Ovary (tissue), 9 donors: Measurements from ENCODE around the gene STRN. TPM values are rescaled to one million over a fixed set of nuclear protein-coding genes. Genes with fewer than 3 reads are reported as not detected.

Source experiments
- DNase-seq, 5 donors: peaks; one replicate each; pipeline ENCODE4 v3.0.0-alpha.2; 2019 to 2020
- H3K27ac ChIP-seq, 2 donors: fragments of 200-600 bp; one replicate each; pipeline versions ENCODE4 v1.5.1 to v1.8.0; 2019 to 2022
- H3K27me3 ChIP-seq: fragments of 200-600 bp; one replicate; pipeline ENCODE4 v1.8.0; 2022
- H3K36me3 ChIP-seq: fragments of 200-600 bp; sonication (generic); one replicate; pipeline ENCODE4 v1.5.1; 2019
- H3K4me1 ChIP-seq: one replicate; pipeline ENCODE4 v1.8.1; 2013; ENCODE audit warnings: mild to moderate bottlenecking, moderate library complexity; ENCODE audit not compliant: insufficient read depth
- H3K4me3 ChIP-seq: fragments of 200-600 bp; sonication (generic); one replicate; pipeline ENCODE4 v1.5.1; 2017
- H3K9me3 ChIP-seq, 2 donors: fragments of 200-600 bp in 1 of 2; sonication (generic) in 1 of 2; one replicate each; pipeline versions ENCODE4 v1.5.1 to v1.8.1; 2013 to 2019; ENCODE audit warnings: mild to moderate bottlenecking in 1 of 2, moderate library complexity in 1 of 2
- EP300 ChIP-seq: sonication (generic); formaldehyde crosslinking; IDR thresholded peaks from one replicate; pipeline ENCODE4 v1.6.1; 2017; ENCODE audit warnings: antibody characterized with exemption
- POLR2A ChIP-seq: fragments of 450-650 bp; IDR thresholded peaks from one replicate; pipeline ENCODE4 v1.6.1; 2017; ENCODE audit warnings: antibody characterized with exemption, mild to moderate bottlenecking, moderate library complexity
- WGBS, 3 donors: extraction: QIAGEN DNeasy Blood & Tissue Kit in 1 of 3; methylation state at CpG; one replicate each; pipeline versions ENCODE4 v1.1.5 to v1.1.7; 2013 to 2017; 5-methylcytosine and 5-hydroxymethylcytosine counted together
- intact Hi-C, 4 donors: fragments of 100-400 bp; cut with DNase I; formaldehyde crosslinking; loops; one replicate each; pipeline versions ENCODE4 v1.11.0 to v1.15.1; 2022 to 2023
- polyA plus RNA-seq, 2 donors: library from polyadenylated mRNA; stranded (reverse); fragments of 200-250 nt in 1 of 2; fragments of 350-450 nt in 1 of 2; fragmentation: Illumina TruSeq in 1 of 2; extraction: RNeasy Lipid Tissue Mini Kit (QIAGEN cat#74804) in 1 of 2; gene quantifications; one replicate each; pipeline ENCODE4 v1.2.3, GENCODE V29; 2013 to 2014
- small RNA-seq: library from RNA; depleted of rRNA; stranded (forward); fragments of <200 nt; gene quantifications from one replicate; pipeline ENCODE3, GENCODE V24; 2016
- total RNA-seq, 7 donors: library from RNA; depleted of rRNA in 2 of 7; stranded (reverse); fragments of >200 nt in 2 of 7; fragmentation: NEBNext Ultra II Directional in 3 of 7; extraction: Animal tissue kit (Norgen Biotek cat#: 25700) in 3 of 7; gene quantifications; one replicate each; pipeline versions ENCODE4 v1.1.0 to v1.2.4, GENCODE V29; 2016 to 2023
- TF ChIP-seq, protein P1 (sequence below), 3 donors: fragments of 450-650 bp in 2 of 3; fragments of 200-600 bp in 1 of 3; IDR thresholded peaks; one replicate each; pipeline versions ENCODE4 v1.5.1 to v1.8.0; 2016 to 2022; ENCODE audit warnings: antibody characterized with exemption in 3 of 3, mild to moderate bottlenecking in 1 of 3
- donor health status: DM: no; HTN: no; CAD: no; lungs with moderate emphysema.
- donor health status: DM: no; HTN: no; CAD: no.
- donor health status: Bipolar disorder and iron deficiency.
- donor health status: DM: yes; HTN: yes; CAD: no.
- donor health status: DM: no; HTN: no; CAD: no.
- donor health status: DM: yes; HTN: yes; CAD: no.

STRN gene
- total and polyA plus RNA-seq, 9 donors, result 5.7 to 23.1 (median 18.2) TPM

DNA sequence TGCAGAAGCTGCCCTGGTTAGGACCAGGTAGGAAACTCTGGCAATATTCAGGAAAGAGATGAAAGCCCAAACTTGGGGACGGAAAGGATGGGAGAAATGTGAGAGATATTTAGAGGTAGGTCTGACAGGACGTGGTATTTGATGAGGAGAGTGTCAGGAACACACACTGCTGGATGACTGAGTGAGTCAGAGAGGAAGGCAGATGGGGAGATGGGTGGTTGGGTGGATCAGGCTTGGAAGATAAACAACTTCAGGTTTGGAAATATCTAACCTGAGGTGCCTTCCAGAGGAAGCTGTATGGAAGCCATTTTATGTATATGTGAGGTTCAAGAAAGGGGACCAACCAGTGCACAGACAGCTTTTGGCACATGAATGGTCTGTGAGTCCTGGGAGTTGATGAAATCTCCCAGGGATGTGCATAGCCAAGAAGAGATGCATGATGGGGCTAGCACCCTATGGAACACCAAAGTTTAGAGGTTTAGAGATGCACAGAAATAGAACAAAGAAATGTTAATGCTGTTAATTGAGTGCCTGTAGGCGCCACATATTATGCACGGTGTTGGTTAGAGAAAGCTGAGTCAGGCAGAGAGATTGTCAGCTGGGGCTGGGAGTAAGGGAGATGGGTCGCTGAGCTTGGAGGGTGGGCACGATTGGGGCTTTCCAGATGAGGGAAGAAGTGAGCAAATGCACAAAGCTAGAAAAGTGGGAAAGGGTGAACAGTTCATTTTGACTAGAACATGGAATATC, 168.8 kb downstream of the STRN start:
- Histone ChIP-seq H3K9me3 (no peaks in the 10 kb centered on the region), H3K27me3 (no peaks in the 10 kb centered on the region), H3K27ac (no peak overlapping the region), H3K4me1 (no peaks in the 10 kb centered on the region), H3K36me3 (no peaks in the 10 kb centered on the region), H3K4me3 (no peak overlapping the region)
- 58 to 71% (median 68%) methylated on average over 6 of the region's 6 CpGs for WGBS, 3 donors
- intact Hi-C loops, result no loop called here
- TF ChIP-seq, protein P1, sequence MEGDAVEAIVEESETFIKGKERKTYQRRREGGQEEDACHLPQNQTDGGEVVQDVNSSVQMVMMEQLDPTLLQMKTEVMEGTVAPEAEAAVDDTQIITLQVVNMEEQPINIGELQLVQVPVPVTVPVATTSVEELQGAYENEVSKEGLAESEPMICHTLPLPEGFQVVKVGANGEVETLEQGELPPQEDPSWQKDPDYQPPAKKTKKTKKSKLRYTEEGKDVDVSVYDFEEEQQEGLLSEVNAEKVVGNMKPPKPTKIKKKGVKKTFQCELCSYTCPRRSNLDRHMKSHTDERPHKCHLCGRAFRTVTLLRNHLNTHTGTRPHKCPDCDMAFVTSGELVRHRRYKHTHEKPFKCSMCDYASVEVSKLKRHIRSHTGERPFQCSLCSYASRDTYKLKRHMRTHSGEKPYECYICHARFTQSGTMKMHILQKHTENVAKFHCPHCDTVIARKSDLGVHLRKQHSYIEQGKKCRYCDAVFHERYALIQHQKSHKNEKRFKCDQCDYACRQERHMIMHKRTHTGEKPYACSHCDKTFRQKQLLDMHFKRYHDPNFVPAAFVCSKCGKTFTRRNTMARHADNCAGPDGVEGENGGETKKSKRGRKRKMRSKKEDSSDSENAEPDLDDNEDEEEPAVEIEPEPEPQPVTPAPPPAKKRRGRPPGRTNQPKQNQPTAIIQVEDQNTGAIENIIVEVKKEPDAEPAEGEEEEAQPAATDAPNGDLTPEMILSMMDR (IDR thresholded peaks at IDR 0.05), result no peak
- TF ChIP-seq EP300 (no peak), POLR2A (no peak)
- no peak for DNase-seq

Small RNAs within 50 kb of the gene (small RNA-seq; reads per million reads assigned to genes)
- gene RNU6-577P, result not detected

Other genes with a start within 250 kb of the STRN start
- 10 to 100 TPM; 12.3 to 27.4 (median 16.4) TPM for gene HEATR5B, start 117.8 kb upstream of the STRN start, total RNA-seq
- 10 to 100 TPM in 1 of 2 donors, 1 to 10 TPM in 1; 8.3 to 12.5 TPM for gene HEATR5B, start 117.8 kb upstream of the STRN start, polyA plus RNA-seq
- gene GPATCH11, start 118.0 kb upstream of the STRN start, total RNA-seq, result 1 to 10 TPM; 3.2 to 8.8 (median 6.9) TPM
- gene GPATCH11, start 118.0 kb upstream of the STRN start, polyA plus RNA-seq, result 1 to 10 TPM; 3.9 to 7.4 TPM
- gene EIF2AK2, start 190.4 kb upstream of the STRN start, total RNA-seq, result 10 to 100 TPM; 18.8 to 63.2 (median 44.2) TPM
- gene EIF2AK2, start 190.4 kb upstream of the STRN start, polyA plus RNA-seq, result 10 to 100 TPM; 12.0 to 39.4 TPM
- not detected for gene SULT6B1, start 222.1 kb upstream of the STRN start, total RNA-seq
- not detected for gene SULT6B1, start 222.1 kb upstream of the STRN start, polyA plus RNA-seq
- gene CEBPZOS, start 230.0 kb upstream of the STRN start, total RNA-seq, result 10 to 100 TPM; 22.6 to 47.4 (median 44.8) TPM
- gene CEBPZOS, start 230.0 kb upstream of the STRN start, polyA plus RNA-seq, result 10 to 100 TPM; 33.0 to 41.1 TPM